Daoy (cell line): ENCODE results near the gene WRNIP1. TPM values are rescaled to one million over a fixed set of nuclear protein-coding genes. Genes with fewer than 3 reads are reported as not detected.

Source experiments
- total RNA-seq: library from RNA; depleted of rRNA; stranded (reverse); fragments of >200 nt; shearing (Covaris generic); gene quantifications from 2 replicates; pipeline ENCODE4 v1.2.3, GENCODE V29; 2014; rRNA removed

The WRNIP1 gene
- total RNA-seq, 1 experiment from 2014 or later = 92.2 TPM

Other genes with a start within 250 kb of the WRNIP1 start
- gene MYLK4, start 14.5 kb upstream of the WRNIP1 start, total RNA-seq = 0.34 and 0.39 TPM in 2 replicates
- 1.4 and 3.7 TPM in 2 replicates for gene SERPINB1, start 76.5 kb downstream of the WRNIP1 start, total RNA-seq
- gene SERPINB9, start 137.9 kb downstream of the WRNIP1 start, total RNA-seq = 0.40 and 1.5 TPM in 2 replicates
- 38.7 and 46.4 TPM in 2 replicates for gene SERPINB6, start 206.2 kb downstream of the WRNIP1 start, total RNA-seq
- 8.5 and 17.5 TPM in 2 replicates for gene NQO2, start 234.5 kb downstream of the WRNIP1 start, total RNA-seq